Islet precursor cell (in vitro differentiated cells): ENCODE data around the gene TBC1D17.
A peak's percentile ranks its signal among the peaks of the same experiment; 100 is the strongest.

Experiments
- DNase-seq: peaks from one replicate; pipeline ENCODE4 v3.0.0-alpha.2; 2018

Gene TBC1D17

GRCh38 chr19:49877020-49877878, at the start of gene TBC1D17, which contains the start of gene AKT1S1:
TSS of gene TBC1D17 (plus strand) at chr19:49877702. CDS start at chr19:49877724, 22 bp downstream.
TSS of gene AKT1S1 (minus strand) at chr19:49877355. CDS start at chr19:49873295, 4,060 bp downstream.
- DNase-seq: peak; percentile 100

- no peak for DNase-seq
Measured at GRCh38 chr19:49829200-49829599, 48.3 kb upstream of the TBC1D17 start.

- no peak for DNase-seq
Measured at GRCh38 chr19:49829721-49830120, 47.8 kb upstream of the TBC1D17 start.

GRCh38 chr19:49830766-49831165, 46.7 kb upstream of the TBC1D17 start:
- no peak for DNase-seq

- DNase-seq: no peak
Measured at GRCh38 chr19:49831592-49831991, 45.9 kb upstream of the TBC1D17 start.

GRCh38 chr19:49832556-49832955, 44.9 kb upstream of the TBC1D17 start:
- DNase-seq: no peak

GRCh38 chr19:49833599-49833998, 43.9 kb upstream of the TBC1D17 start:
- DNase-seq: no peak

GRCh38 chr19:49835562-49835961, 41.9 kb upstream of the TBC1D17 start:
- DNase-seq: no peak

GRCh38 chr19:49836176-49837008, 41.1 kb upstream of the TBC1D17 start:
- DNase-seq: no peak

GRCh38 chr19:49837009-49837310, 40.5 kb upstream of the TBC1D17 start:
- DNase-seq: no peak

- no peak for DNase-seq
Measured at GRCh38 chr19:49837425-49837824, 40.1 kb upstream of the TBC1D17 start.

GRCh38 chr19:49838885-49839588, 38.5 kb upstream of the TBC1D17 start:
- DNase-seq: no peak

GRCh38 chr19:49839713-49840112, 37.8 kb upstream of the TBC1D17 start:
- no peak for DNase-seq

- no peak for DNase-seq
Measured at GRCh38 chr19:49840321-49840720, 37.2 kb upstream of the TBC1D17 start.

- DNase-seq: no peak
Measured at GRCh38 chr19:49840736-49841249, 36.7 kb upstream of the TBC1D17 start.

- DNase-seq: no peak
Measured at GRCh38 chr19:49843265-49843664, 34.2 kb upstream of the TBC1D17 start.

GRCh38 chr19:49844138-49845095, 33.1 kb upstream of the TBC1D17 start:
- no peak for DNase-seq

GRCh38 chr19:49845414-49845813, 32.1 kb upstream of the TBC1D17 start:
- DNase-seq: no peak

GRCh38 chr19:49846408-49846807, 31.1 kb upstream of the TBC1D17 start:
- no peak for DNase-seq

GRCh38 chr19:49847731-49848696, 29.5 kb upstream of the TBC1D17 start:
- DNase-seq: no peak

GRCh38 chr19:49848938-49849337, 28.6 kb upstream of the TBC1D17 start:
- DNase-seq: no peak
